Mononuclear cell (primary cell): ENCODE results near the gene CASD1. TPM values are rescaled to one million over a fixed set of nuclear protein-coding genes. Genes with fewer than 3 reads are reported as not detected.

ENCODE experiments used
- H3K27me3 ChIP-seq: 2 replicates; pipeline ENCODE4 v1.6.0; 2011; ENCODE audit warnings: low read length, control low read depth; ENCODE audit not compliant: insufficient read depth
- H3K4me1 ChIP-seq: 2 replicates; pipeline ENCODE4 v1.5.1; 2011; ENCODE audit warnings: mild to moderate bottlenecking, low read length, control low read depth; ENCODE audit not compliant: insufficient read depth
- H3K4me3 ChIP-seq: 2 replicates; pipeline ENCODE4 v1.5.1; 2011; ENCODE audit warnings: mild to moderate bottlenecking, low read length, moderate library complexity
- H3K9me3 ChIP-seq: 2 replicates; pipeline ENCODE4 v1.5.1; 2011; ENCODE audit warnings: low read depth, mild to moderate bottlenecking, control low read depth, low read length
- total RNA-seq: library from RNA; depleted of rRNA; stranded (reverse); fragments of >200 nt; gene quantifications from one replicate; pipeline ENCODE4 v1.2.3, GENCODE V29; 2012

The CASD1 gene
- total RNA-seq: 22.9 TPM

DNA sequence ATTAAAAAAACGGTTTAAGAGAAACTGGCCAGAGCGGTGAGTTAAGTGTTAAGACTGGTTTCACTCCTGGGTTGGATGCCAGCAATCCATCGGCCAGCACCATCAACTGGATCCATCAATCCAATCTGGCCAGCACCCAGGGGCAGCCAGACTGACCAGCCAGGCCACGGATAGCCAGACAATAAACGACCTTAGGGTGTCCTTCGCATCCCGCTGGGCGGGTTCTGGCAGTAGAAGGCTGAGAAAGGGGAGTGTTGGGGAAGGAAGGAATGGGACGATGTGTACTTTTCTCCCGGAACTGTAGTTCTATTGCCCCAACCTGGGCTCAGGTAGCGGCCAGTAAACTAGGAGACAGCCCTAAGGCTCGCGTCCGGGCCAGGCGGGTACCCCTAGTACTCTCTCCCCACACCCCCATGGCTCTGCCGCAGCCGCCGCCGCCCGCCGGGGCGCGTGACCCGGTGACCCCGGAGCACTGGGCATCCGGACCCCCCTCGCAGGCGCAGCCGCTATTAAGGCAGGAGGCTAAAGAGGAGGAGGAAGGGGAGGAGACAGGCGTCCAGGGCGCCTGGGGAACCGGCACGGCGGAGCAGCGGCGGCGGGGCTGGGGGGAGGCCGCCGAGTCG, at the start of gene CASD1:
CASD1 (plus strand) TSS at position 546 of the 623 bp plus-strand sequence. CDS start 276 bp downstream, outside the sequence.
- peaks cover 20% of the 10 kb centered on the region for H3K4me1 ChIP-seq

DNA sequence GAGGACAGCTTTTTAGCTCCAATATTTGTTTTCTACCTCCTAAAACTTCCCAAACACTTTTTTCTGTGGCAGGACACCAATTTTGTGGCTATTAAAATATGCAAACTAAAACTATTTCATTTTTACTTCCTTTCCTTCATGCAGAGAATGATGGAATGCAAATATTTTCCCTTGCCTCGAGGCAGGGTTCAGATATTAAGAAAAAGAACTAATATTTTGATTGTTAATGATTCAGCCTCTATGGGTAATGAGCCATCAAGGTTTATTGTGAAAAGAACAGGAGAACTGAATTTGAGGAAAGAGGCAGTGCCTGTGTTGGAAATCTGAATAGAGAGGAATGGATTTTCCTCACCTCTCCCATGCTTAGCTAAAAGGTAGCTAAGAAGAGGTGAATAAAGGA, 43.1 kb upstream of the CASD1 start:
- no peaks in the 10 kb centered on the region for H3K4me1 ChIP-seq
- no peak overlapping the region for H3K4me3 ChIP-seq
- H3K9me3 ChIP-seq: peaks cover 7% of the 10 kb centered on the region
- H3K27me3 ChIP-seq: peaks cover 4% of the 10 kb centered on the region

More for the DNA sequence above, at the start of gene CASD1:
- H3K4me3 ChIP-seq: peak within 1 kb of the TSS; percentile 74
- no peaks in the 10 kb centered on the region for H3K27me3 ChIP-seq
- no peaks in the 10 kb centered on the region for H3K9me3 ChIP-seq

DNA sequence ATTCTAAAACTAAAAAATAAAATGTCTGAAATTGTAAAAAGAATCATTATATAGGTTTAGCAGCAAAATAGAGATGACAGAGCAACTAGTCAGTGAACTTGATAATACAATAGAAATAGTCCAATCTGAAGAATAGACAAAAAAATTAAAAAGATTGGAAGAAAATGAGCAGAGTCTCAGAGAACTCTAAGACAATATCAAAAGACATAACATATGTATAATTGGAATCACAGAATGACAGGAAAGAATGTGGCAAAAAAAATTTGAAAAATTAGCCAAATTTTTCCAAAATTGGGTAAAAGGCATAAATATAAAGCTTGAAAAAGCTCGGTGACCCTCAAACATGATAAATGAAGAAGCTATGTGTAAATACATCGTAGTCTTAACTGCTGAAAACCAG, 38.0 kb upstream of the CASD1 start:
- Histone ChIP-seq H3K4me1 (no peaks in the 10 kb centered on the region), H3K27me3 (peaks cover 4% of the 10 kb centered on the region), H3K4me3 (no peak overlapping the region), H3K9me3 (peaks cover 12% of the 10 kb centered on the region)

DNA sequence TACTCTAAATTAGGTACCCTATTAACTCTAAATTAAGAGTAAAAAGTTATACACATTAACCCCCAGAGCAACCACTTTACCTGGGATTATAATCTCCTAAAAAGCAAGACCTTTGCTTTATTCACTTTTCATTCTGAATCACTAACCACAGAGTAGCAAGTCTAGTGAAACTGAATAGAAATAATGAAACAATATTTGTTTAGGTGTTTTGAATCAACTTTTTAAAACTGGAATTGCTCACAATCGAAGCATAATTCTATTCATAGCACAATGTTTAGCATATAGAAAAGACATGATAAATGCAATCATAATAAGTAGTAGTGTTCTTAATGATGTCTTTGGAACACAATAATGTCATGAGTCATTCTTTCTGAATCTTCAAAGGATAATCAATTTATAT, 37.0 kb upstream of the CASD1 start:
- no peak overlapping the region for H3K4me3 ChIP-seq
- H3K27me3 ChIP-seq: no peaks in the 10 kb centered on the region
- H3K9me3 ChIP-seq: peaks cover 12% of the 10 kb centered on the region
- H3K4me1 ChIP-seq: no peaks in the 10 kb centered on the region

DNA sequence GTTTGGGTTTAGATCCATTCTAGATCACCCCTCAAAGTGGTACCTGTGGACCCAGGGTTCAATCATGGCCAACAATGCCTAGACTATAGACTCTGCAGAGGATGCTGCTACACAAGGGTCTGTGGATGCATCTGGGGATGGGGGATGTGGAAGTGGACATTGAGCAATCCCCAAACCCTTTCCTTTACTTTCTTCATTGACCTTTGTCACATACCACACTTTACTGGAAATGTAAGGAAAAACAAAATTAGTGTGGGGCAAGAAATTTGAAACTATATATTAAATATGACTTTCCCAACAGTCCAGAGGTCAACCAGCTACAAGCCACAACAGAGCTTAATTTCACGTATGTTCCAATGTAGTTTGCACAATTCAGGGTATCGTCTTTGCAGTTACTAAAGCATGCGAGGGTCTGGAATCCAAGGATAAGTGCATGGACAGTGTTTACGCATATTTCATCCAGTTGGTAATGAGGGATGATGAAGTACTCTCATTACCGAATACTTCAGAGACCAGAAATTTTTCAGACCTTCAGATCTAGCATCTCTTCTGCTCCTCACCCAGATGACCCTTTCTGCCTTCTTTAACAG, 33.3 kb upstream of the CASD1 start:
- Histone ChIP-seq H3K27me3 (no peaks in the 10 kb centered on the region), H3K4me3 (no peak overlapping the region), H3K9me3 (peaks cover 6% of the 10 kb centered on the region), H3K4me1 (no peaks in the 10 kb centered on the region)

DNA sequence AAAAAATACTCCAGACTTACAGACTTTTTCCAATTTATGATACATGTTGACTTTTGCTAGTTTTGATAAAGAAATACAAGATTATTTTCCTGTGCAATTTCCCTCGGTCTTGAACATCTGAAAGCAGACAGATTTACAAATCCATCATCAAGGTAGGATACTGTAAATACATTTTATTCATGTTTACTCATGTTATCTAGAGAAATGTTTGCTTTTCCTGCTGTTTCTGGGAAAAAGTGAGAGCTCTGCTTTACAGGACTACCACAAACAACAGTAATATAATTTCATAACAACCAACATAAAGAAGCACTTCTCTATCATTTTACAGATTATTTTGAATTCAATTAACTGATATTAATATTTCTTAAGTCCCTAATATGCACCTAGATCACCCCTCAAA, 31.7 kb upstream of the CASD1 start:
- Histone ChIP-seq H3K27me3 (no peaks in the 10 kb centered on the region), H3K4me1 (no peaks in the 10 kb centered on the region), H3K4me3 (no peak overlapping the region), H3K9me3 (no peaks in the 10 kb centered on the region)

DNA sequence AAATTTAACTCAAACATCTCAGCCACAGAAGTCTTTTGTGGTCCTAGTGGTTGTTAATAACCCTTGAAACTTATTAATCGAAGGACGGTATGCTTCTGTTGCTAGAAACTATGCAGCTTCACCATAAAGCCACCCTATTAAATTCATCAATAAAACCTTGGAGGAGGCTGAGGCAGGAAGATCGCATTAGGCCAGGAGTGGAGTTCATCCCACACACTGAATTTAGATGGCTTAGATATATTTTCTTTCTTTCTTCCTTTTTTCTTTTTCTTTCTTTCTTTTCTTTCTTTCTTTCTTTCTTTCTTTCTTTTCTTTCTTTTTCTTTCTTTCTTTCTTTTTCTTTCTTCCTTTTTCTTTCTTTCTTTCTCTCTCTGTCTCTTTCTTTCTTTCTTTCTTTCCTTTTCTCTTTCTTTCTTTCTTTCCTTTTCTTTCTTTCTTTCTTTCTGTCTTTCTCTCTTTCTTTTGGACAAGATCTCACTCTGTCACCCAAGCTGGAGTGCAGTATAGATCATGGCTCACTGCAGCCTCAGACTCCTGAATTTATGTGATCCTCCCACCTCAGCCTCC, 30.9 kb upstream of the CASD1 start:
- no peaks in the 10 kb centered on the region for H3K4me1 ChIP-seq
- no peak overlapping the region for H3K4me3 ChIP-seq
- no peaks in the 10 kb centered on the region for H3K27me3 ChIP-seq
- H3K9me3 ChIP-seq: no peaks in the 10 kb centered on the region

DNA sequence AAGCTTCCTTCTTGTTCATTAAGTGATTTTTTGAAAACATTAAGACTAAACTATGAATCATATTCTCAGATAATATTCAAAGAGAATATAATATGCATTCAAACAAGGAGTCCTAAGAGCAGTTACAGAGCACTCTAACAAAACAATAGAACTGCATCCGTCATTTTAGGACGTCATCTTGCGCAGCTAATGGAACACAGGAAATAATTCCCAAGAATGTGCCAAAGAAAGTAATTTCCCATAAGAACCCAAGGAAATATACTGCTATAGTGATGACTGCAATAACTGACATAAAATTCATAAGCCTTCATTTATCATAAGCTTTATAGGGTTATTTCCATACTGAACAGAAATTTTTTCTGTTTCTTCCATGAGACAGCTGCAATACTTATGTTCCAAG, 28.3 kb upstream of the CASD1 start:
- no peaks in the 10 kb centered on the region for H3K9me3 ChIP-seq
- no peaks in the 10 kb centered on the region for H3K4me1 ChIP-seq
- H3K27me3 ChIP-seq: no peaks in the 10 kb centered on the region
- no peak overlapping the region for H3K4me3 ChIP-seq

DNA sequence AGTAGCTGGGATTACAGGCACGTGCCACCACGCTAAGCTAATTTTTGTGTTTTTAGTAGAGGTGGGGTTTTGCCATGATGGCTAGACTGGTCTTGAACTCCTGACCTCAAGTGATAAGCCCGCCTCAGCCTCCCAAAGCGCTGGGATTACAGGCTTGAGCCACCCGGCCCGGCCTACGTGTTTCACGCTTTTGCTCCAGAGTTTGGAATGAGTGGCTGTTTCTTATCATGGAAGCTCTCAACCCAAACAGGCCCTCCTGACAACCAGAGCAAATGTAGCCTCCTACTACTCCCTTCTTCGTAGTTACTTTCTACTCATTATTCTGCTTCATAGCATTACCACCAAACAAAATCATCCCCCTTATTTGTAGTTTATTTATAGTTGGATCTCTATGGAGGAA, 26.8 kb upstream of the CASD1 start:
- Histone ChIP-seq H3K4me3 (no peak overlapping the region), H3K4me1 (no peaks in the 10 kb centered on the region), H3K9me3 (no peaks in the 10 kb centered on the region), H3K27me3 (no peaks in the 10 kb centered on the region)

DNA sequence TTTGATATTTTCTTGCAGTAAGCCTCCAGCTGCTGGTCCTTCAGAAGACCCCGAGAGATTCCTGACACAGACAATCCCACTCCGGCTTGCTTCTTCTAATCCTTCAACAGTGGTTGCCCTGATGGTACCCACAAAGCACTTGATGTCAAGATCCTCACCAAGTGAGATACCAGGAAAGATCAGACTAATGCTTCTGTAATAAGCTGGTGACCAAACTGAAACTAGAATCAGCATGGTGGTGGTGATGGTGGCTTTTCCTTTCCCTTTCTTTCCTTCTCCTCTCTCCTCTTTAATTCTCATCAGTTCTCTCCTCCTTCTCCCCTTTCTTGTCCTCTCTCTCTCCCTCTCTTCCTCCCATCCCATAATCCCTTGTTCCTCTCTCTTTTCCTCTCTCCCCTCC, 25.8 kb upstream of the CASD1 start:
- H3K9me3 ChIP-seq: no peaks in the 10 kb centered on the region
- H3K4me1 ChIP-seq: no peaks in the 10 kb centered on the region
- no peaks in the 10 kb centered on the region for H3K27me3 ChIP-seq
- no peak overlapping the region for H3K4me3 ChIP-seq

DNA sequence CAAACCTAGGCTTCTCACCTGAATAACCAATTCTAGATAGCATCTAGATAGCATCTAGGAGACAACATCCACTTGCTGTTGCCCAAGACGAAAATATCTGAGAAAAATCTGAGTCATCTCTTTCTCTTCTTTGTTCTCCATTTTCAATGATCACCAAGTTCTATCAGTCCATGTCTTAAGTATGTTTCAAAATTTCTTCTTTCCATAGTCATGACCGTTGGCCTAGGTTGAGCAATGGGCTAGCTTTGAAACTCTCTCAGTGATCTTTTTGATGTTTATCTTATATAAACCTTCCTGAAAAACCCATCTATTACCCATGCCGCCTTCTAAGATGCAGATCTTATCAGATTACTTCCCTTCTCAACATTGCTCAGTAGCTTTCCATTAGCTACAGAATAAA, 23.4 kb upstream of the CASD1 start:
- Histone ChIP-seq H3K27me3 (peaks cover 3% of the 10 kb centered on the region), H3K4me1 (no peaks in the 10 kb centered on the region), H3K4me3 (no peak overlapping the region), H3K9me3 (no peaks in the 10 kb centered on the region)

DNA sequence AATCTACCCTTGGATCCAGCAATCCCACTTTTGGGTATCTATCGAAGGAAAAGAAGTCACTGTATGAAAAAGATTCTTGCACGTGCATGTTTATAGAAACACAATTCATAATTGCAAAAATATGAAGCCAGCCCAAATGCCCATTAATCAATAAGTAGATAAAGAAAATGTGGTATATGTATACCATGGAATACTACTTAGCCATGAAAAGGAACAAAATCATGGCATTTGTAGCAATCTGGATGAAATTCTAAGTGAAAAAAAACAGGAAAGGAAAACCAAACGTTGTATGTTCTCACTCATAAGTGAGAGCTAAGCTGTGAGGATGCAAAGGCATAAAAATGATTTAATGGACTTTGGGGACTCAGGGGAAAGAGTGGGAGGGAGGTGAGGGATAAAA, 18.2 kb upstream of the CASD1 start:
- no peak overlapping the region for H3K4me3 ChIP-seq
- no peaks in the 10 kb centered on the region for H3K4me1 ChIP-seq
- H3K9me3 ChIP-seq: no peaks in the 10 kb centered on the region
- H3K27me3 ChIP-seq: peaks cover 7% of the 10 kb centered on the region

DNA sequence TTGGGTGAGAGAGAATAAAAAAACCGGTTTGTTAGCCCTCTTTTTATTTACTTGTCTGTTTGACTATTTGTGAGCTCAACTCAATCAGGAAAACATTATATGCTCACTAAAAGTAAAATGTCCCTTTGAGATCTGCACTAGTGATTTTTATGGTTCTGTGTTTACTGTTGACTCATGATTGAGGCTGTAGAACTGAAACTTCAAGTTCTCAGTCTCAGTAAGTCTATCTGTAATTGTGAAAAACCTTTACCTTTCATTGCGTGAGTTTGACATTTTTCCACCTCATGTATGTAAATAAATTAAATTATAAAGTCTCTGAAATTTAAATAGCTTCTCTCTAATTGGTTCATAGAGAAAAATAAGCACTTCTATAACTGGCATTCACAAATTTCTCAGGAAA, 17.0 kb upstream of the CASD1 start:
- Histone ChIP-seq H3K4me1 (no peaks in the 10 kb centered on the region), H3K4me3 (no peak overlapping the region), H3K27me3 (peaks cover 7% of the 10 kb centered on the region), H3K9me3 (no peaks in the 10 kb centered on the region)

DNA sequence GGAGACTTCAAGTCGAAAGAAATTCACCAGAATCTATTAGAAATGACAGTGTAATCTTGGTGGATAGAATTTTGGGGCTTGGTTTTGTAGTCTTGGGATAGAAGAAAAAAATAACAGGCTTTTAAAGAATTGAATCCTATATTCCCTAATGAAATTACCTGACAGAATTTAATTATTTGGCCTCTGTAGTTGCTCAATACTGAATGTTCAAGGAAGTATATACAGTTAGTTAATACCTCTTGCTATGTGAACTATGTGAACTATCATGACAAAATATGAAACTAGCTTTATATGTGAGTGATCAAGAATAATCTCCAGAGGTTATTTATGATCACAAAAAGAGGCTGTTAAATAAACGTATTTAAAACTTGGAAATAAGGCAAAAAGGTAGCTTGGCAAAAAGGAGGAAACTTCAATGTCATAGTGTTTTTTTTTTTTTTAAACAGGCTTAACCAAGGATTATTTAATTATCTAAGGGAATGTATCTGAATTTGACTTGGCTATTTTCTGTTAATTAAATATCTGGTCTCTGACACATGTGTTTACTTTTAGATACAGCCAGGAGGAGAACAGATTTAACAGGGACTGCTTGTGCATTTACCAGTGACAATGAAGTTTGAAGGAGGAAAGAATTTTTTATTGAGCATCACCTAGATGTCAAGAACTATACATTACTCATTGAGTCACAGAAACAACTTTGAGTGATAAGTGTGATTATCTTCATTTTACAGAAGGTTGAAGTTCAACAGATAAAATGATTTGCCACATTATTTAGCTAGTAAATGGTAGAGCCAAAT, 11.5 kb upstream of the CASD1 start:
- Histone ChIP-seq H3K4me1 (no peaks in the 10 kb centered on the region), H3K9me3 (no peaks in the 10 kb centered on the region), H3K4me3 (no peak overlapping the region), H3K27me3 (no peaks in the 10 kb centered on the region)

DNA sequence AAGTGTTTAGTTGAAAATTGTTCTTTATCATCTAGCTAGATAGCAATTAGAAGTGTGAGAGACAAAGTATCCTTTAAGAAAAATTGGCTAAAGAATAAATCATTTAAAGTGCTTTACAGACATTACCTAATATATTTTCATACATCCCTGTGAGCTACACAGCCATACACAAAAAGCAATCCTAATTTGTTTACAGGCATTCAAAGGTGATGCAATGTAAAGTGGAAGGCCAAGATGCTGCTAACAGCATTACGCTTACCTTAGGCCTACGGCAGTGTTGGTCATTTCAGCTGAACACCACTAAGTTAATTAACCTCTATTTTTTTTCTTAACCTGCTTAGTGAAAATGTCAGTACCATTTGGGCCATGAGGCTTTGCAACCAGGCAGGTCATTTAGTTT, 10.7 kb upstream of the CASD1 start:
- H3K27me3 ChIP-seq: no peaks in the 10 kb centered on the region
- H3K4me3 ChIP-seq: no peak overlapping the region
- no peaks in the 10 kb centered on the region for H3K4me1 ChIP-seq
- no peaks in the 10 kb centered on the region for H3K9me3 ChIP-seq
